ENCODE data around the gene TBC1D2B.

Gene TBC1D2B

DNA sequence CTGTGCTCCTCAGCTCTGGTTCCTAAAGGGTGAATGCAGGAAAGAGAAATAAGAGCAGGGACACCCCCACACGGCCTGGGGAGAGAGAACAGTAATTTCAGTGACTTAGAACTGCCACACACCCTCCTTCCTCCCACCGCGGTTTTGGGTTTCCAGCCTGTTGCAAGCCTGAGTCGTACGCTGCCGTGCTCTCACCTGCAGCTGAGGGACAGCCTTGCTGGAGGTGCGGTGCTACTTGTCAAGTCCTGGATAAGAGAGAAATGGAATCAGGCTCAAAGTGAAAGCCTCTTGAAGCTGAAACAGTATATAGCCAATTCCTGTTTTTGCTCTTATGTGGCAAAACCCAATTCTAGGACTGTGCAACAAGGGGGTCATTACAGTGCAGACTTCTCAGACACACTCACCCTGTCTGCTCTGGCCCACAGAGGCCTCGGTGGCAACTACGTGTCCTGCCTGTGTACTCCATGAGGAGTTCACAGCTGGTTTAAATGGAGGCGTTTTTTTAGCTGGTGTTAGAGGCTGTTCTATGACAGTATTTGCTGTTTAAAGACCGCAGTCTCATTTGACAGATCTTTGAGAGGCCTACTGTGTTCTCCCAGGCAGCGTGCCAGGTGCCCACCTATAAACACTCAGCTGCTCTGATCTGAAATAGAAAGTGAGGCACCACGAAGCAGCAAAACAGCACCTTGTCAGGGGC lies 42.9 kb downstream of the TBC1D2B start:
- no peak for DNase-seq (ENCODE audit: low read depth)

DNA sequence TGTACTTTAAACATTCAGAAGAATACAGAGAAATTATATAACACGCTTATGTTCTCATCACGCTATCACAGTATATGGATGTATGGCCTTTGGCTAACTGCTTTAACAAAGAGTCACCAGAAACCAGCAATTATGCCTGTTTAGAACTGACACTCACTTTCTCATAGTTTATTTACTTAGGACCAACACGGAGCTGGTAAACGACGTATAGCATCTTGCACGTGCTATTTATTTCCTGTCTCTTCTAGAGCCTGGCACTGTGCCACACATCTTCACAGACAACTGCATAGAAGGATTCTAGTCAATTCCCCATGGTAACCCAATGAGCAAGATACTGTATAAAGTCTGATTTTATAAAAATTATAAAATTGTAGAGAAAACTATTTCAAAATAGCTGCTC lies 43.6 kb downstream of the TBC1D2B start:
- no peak for DNase-seq (ENCODE audit: low read depth)

DNA sequence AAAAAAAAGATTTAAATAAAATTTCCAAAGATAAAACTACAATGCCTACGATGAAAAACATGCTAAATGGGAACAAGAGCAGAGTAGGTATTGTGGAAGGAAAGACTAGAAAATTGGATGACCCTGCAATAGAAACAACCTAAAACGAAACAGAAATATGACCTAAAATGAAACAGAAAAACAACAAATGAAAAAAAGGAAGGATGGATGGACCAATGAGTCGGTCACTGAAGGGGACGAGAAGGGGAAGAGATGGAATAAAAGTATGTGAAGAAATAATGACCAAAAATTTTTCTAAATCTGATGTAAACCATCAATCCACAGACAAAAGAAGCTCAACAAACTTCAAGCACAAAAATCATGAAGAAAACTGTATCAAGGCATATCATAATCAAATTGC lies 44.8 kb downstream of the TBC1D2B start:
- DNase-seq (ENCODE audit: low read depth), result no peak

- DNase-seq (ENCODE audit: low read depth), result no peak
Observed at GRCh38 chr15:78024883-78025282, 52.6 kb downstream of the TBC1D2B start.

- DNase-seq (ENCODE audit: low read depth), result no peak
Observed at GRCh38 chr15:78024519-78024870, 53.0 kb downstream of the TBC1D2B start.

GRCh38 chr15:78023865-78024518 lies 53.5 kb downstream of the TBC1D2B start:
- DNase-seq (ENCODE audit: low read depth), result no peak

GRCh38 chr15:78023081-78023665 lies 54.3 kb downstream of the TBC1D2B start:
- no peak for DNase-seq (ENCODE audit: low read depth)

- DNase-seq (ENCODE audit: low read depth), result no peak
Observed at GRCh38 chr15:78021761-78022160, 55.8 kb downstream of the TBC1D2B start.

GRCh38 chr15:78020007-78020406 lies 57.5 kb downstream of the TBC1D2B start:
- no peak for DNase-seq (ENCODE audit: low read depth)

GRCh38 chr15:78018946-78019644 lies 58.4 kb downstream of the TBC1D2B start:
- DNase-seq (ENCODE audit: low read depth), result no peak

DNA sequence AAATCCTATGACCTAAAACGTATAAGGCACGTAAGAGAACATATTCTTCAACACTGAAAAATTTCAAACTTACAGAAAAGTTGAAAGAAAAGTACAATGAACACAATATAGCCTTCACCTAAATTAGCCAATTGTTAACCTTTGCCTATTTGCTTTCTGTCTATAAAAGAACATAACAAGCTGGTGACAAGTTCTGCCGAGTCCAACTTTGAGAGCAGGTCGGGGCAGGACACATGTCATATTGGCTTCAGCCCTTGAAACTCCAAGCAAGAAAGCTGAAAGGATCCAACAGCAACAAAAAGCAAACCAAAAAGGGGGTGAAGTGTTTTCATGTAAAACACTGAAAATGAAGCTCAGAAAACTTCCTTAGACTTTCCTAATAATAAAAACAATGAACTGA lies 59.1 kb downstream of the TBC1D2B start:
- no peak for DNase-seq (ENCODE audit: low read depth)

DNA sequence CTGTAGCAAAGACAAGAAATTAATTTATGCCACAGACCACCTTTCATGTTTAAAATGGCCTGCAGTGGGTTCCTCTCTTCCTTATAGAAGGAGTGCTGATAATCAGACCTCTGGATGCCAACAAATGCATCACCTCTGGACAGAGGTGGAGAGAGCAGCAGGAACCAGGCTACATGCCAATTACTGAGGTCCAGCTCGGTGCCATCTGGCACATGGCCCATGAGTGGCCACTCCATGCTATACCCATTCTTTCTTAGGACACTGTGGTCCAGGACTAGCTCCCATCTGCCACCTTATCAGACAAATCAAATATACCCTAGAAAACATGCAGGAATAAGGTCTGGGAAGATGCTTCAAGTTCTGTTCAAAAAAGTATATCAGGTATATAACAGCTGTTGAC lies 60.7 kb downstream of the TBC1D2B start:
- DNase-seq (ENCODE audit: low read depth), result no peak

DNA sequence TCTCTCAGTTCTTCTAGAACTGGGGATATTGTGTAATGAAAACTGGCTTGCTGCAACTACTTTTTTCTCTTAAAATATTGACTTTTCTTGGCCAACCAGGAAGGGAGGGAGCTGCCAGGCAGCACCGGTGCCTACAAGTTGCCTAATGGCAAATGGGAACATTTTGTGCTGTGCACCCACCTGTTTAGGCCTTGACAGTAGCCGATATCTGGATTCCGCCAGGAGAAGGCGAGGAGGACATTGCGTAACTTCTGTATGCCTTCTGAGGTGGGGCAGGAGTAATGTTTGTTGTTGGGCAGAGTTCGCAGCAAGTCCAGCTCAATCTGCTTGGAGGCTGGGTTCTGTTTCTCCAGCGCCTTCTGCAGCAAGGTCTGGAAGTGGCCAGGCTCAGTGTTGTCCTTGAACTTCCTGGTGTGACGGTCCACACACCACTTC lies 64.9 kb downstream of the TBC1D2B start:
- no peak for DNase-seq (ENCODE audit: low read depth)

- DNase-seq (ENCODE audit: low read depth), result no peak
Observed at GRCh38 chr15:78010067-78010466, 67.4 kb downstream of the TBC1D2B start.

GRCh38 chr15:78007964-78008886 lies 69.3 kb downstream of the TBC1D2B start:
- DNase-seq (ENCODE audit: low read depth), result peak; percentile 75

DNA sequence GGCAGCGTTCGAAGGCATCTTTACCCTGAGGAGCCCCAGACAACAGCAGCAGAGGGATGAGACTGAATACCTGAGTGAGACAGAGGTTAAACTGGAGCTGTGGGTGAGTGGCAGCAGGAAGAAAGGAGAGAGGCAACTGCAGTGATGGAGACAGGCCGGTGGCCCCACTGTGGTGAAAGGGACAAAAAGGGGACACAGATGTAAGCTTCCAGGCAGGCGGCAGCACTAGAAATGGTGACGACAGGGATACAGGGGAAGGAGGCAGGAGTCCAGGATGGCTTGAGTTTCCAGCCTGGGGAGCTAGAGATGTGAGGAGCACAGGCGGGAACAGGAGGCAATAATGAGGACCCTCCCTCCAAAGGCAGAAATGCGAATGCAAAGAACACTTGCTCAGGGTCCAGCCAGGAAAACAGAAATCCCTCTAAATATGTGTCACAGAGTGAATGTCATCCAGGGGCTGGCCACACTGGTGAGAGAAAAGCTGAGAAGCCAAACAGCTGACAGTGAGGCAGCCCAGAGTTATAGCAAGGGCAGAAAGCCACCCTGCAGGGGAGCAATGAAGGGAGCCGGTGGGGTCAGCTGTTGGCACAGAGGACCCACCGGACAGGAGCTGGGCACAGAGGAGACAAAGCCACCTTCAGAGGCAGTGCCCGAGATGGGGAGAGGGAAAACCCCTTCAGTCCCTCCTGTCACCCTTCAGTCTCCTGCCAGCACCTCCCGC lies 70.1 kb downstream of the TBC1D2B start:
- DNase-seq (ENCODE audit: low read depth), result no peak

GRCh38 chr15:78006567-78007205 lies 70.8 kb downstream of the TBC1D2B start:
- DNase-seq (ENCODE audit: low read depth), result no peak

DNA sequence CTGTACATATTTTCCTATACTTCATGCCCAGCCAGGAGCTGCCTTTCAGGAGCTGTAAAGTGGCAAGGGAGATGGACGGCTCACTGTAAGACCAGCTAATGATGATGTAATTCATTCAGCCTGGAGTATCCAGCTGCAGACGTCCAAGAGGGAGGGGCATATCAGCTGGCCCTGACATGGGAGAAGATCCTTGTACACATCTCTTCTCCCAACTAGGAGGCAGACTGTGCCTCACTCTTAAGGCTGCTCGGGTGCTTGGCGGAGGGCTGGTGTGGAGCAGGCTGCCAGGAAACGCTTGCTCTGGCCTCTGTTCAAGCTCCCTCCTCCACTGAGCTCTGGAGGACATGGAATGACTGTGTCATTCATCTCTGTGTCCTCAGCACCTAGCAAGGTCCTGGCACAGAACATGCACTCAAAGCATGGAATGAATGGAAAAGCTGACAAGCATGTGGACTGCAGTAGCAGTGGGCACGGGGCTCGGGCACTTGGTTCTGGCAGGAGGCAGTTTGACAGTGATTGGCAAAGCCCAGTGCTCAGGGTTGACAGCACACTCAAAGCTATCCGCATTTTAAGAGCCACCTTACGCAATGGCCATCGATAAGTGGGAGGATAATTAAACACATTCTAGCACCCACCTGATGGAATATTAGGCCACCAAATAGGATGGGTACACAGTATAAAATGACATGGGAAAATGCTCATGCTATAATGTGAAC lies 72.4 kb downstream of the TBC1D2B start:
- peak; percentile 90 for DNase-seq (ENCODE audit: low read depth)

DNA sequence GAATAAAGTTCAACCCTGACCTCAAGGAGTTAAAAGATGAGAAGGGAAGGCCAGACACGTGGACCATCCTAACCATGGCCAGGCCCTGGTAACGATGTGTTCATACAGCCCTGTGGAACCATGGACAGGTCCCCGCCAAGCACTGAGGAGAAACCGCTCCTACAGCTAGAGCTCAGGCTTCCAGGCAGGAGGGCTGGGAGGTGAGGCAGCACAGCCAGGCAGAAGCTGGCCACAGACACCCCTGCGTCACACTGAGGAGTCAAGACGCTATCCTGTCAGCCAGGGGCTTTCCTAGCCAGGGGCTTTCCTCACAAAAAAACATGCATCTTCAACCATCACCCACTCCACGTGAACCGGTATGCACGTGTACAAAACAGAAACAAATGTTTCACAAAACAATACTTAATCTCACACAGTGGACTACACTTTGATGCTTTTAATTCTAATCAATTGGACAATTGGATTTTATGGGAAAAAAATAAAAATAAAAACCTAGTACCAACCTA lies 73.2 kb downstream of the TBC1D2B start:
- DNase-seq (ENCODE audit: low read depth), result no peak

GRCh38 chr15:78003539-78004008 lies 73.9 kb downstream of the TBC1D2B start:
- no peak for DNase-seq (ENCODE audit: low read depth)
